HEK293T (cell line): ENCODE results near the gene SYNE3.
A peak's percentile ranks its signal among the peaks of the same experiment; 100 is the strongest.

Source experiments
- CTCF ChIA-PET: fragments of 350-600 bp; formaldehyde crosslinking; extraction: SDS; loops from one replicate; lab custom pipeline; 2021; ENCODE audit warnings: antibody characterized with exemption, inconsistent platforms; lab: Yijun Ruan, JAX
- POLR2A ChIA-PET: fragments of 350-600 bp; formaldehyde crosslinking; extraction: SDS; loops from one replicate; lab custom pipeline; 2020; ENCODE audit warnings: antibody characterized with exemption, inconsistent platforms; lab: Yijun Ruan, JAX
- DNase-seq: peaks from one replicate; pipeline ENCODE4 v3.0.0; 2012; ENCODE audit warnings: mixed read lengths; ENCODE audit errors: extremely low spot score
- ARNT ChIP-seq: fragments of 450-650 bp; IDR thresholded peaks from 2 replicates; pipeline ENCODE4 v1.6.1; 2017; ENCODE audit warnings: mild to moderate bottlenecking
- BHLHE40 ChIP-seq: fragments of 450-650 bp; IDR thresholded peaks from 2 replicates; pipeline ENCODE4 v1.6.1; 2016; ENCODE audit warnings: mild to moderate bottlenecking, moderate library complexity, borderline replicate concordance
- CTBP1 ChIP-seq: fragments of 450-650 bp; IDR thresholded peaks from 2 replicates; pipeline ENCODE4 v1.6.1; 2016; ENCODE audit warnings: borderline replicate concordance
- ELF4 ChIP-seq: fragments of 450-650 bp; IDR thresholded peaks from 2 replicates; pipeline ENCODE4 v1.6.1; 2017; ENCODE audit warnings: antibody characterized with exemption
- FOXA1 ChIP-seq: fragments of 450-650 bp; IDR thresholded peaks from 2 replicates; pipeline ENCODE4 v1.6.1; 2016; ENCODE audit warnings: mild to moderate bottlenecking
- FOXK2 ChIP-seq: fragments of 450-650 bp; IDR thresholded peaks from 2 replicates; pipeline ENCODE4 v1.6.1; 2016; ENCODE audit warnings: mild to moderate bottlenecking
- FOXM1 ChIP-seq: fragments of 450-650 bp; IDR thresholded peaks from 2 replicates; pipeline ENCODE4 v1.6.1; 2017; ENCODE audit warnings: mild to moderate bottlenecking, borderline replicate concordance
- HDGF ChIP-seq: fragments of 450-650 bp; IDR thresholded peaks from 2 replicates; pipeline ENCODE4 v1.6.1; 2017; ENCODE audit warnings: antibody characterized with exemption, borderline replicate concordance
- L3MBTL2 ChIP-seq: fragments of 450-650 bp; conservative IDR thresholded peaks from 2 replicates; pipeline ENCODE4 v1.6.1; 2016; ENCODE audit warnings: mild to moderate bottlenecking
- LEF1 ChIP-seq: fragments of 450-650 bp; IDR thresholded peaks from 2 replicates; pipeline ENCODE4 v1.6.1; 2017; ENCODE audit warnings: mild to moderate bottlenecking, borderline replicate concordance
- NFRKB ChIP-seq: fragments of 450-650 bp; IDR thresholded peaks from 2 replicates; pipeline ENCODE4 v1.6.1; 2016; ENCODE audit warnings: mild to moderate bottlenecking, moderate library complexity
- PKNOX1 ChIP-seq: fragments of 450-650 bp; IDR thresholded peaks from 2 replicates; pipeline ENCODE4 v1.6.1; 2016
- SP1 ChIP-seq: fragments of 450-650 bp; IDR thresholded peaks from 2 replicates; pipeline ENCODE4 v1.6.1; 2017
- SUZ12 ChIP-seq: fragments of 450-650 bp; IDR thresholded peaks from 2 replicates; pipeline ENCODE4 v1.6.1; 2016; ENCODE audit warnings: mild to moderate bottlenecking
- TARDBP ChIP-seq: fragments of 450-650 bp; IDR thresholded peaks from 2 replicates; pipeline ENCODE4 v1.6.1; 2016
- ZNF384 ChIP-seq: fragments of 450-650 bp; IDR thresholded peaks from 2 replicates; pipeline ENCODE4 v1.6.1; 2016

The SYNE3 gene

GRCh38 chr14:95516554-95517181 is at the start of gene SYNE3:
Gene SYNE3, minus strand, starts transcription at chr14:95516650. Its CDS starts 40,829 bp downstream, at chr14:95475821.
- ChIA-PET POLR2A (interaction anchor here (1.3 to 3.7 kb wide), 2 partner anchors 15 to 18 kb away, joined by 4 to 15 read pairs; partner anchors contain the start of gene GLRX5), CTCF (interaction anchor here (0.6 to 1.3 kb wide), 3 partner anchors 64 to 192 kb away, joined by 3 read pairs; no protein-coding TSS in a partner anchor)
- TF ChIP-seq FOXA1 (no peak), ARNT (no peak), LEF1 (no peak), FOXM1 (no peak), SP1 (no peak), BHLHE40 (no peak), ELF4 (no peak), ZNF384 (no peak), FOXK2 (no peak), HDGF (no peak), TARDBP (no peak), PKNOX1 (no peak), CTBP1 (no peak), NFRKB (no peak), L3MBTL2 (no peak), SUZ12 (no peak)
- DNase-seq: peak; percentile 57

- DNase-seq: no peak
- no peak for TF ChIP-seq SUZ12
- TF ChIP-seq FOXA1: no peak
- no peak for TF ChIP-seq NFRKB
- TF ChIP-seq HDGF: no peak
- no peak for TF ChIP-seq BHLHE40
- no peak for TF ChIP-seq PKNOX1
- no peak for TF ChIP-seq SP1
- TF ChIP-seq ELF4: no peak
- no peak for TF ChIP-seq TARDBP
- no peak for TF ChIP-seq ZNF384
- no peak for TF ChIP-seq FOXK2
- TF ChIP-seq ARNT: no peak
- TF ChIP-seq L3MBTL2: no peak
- ChIA-PET POLR2A (no interaction called here), CTCF (interaction anchor here (1.4 kb wide), 1 partner anchor 431 kb away, joined by 9 read pairs; no protein-coding TSS in a partner anchor)
Observed at GRCh38 chr14:95564060-95564459, 47.6 kb upstream of the SYNE3 start.

- POLR2A ChIA-PET: no interaction called here
Observed at GRCh38 chr14:95562892-95563685, 46.6 kb upstream of the SYNE3 start.

GRCh38 chr14:95561001-95561412 is 44.6 kb upstream of the SYNE3 start:
- POLR2A ChIA-PET: no interaction called here
- CTCF ChIA-PET: interaction anchor here (0.9 to 2.4 kb wide), 4 partner anchors 48 to 433 kb away, joined by 3 to 8 read pairs (median 5); no protein-coding TSS in a partner anchor
- no peak for TF ChIP-seq SUZ12
- TF ChIP-seq L3MBTL2: peak; percentile 54; the same call in 1 of the 2 replicates
- DNase-seq: peak; percentile 88

More at GRCh38 chr14:95562892-95563685, 46.6 kb upstream of the SYNE3 start:
- DNase-seq: no peak
- TF ChIP-seq ARNT: no peak
- TF ChIP-seq BHLHE40: no peak
- TF ChIP-seq NFRKB: no peak
- TF ChIP-seq FOXM1: no peak
- CTCF ChIA-PET: interaction anchor here (0.8 to 2.4 kb wide), 4 partner anchors 211 to 508 kb away, joined by 3 to 9 read pairs (median 6); no protein-coding TSS in a partner anchor

- DNase-seq: no peak
- no peak for TF ChIP-seq ELF4
- no peak for TF ChIP-seq ARNT
- TF ChIP-seq TARDBP: no peak
- TF ChIP-seq SP1: no peak
- no peak for TF ChIP-seq CTBP1
- TF ChIP-seq L3MBTL2: no peak
- TF ChIP-seq ZNF384: no peak
- no peak for TF ChIP-seq BHLHE40
- TF ChIP-seq SUZ12: no peak
- no peak for TF ChIP-seq FOXM1
- no peak for TF ChIP-seq NFRKB
- TF ChIP-seq HDGF: no peak
- no peak for TF ChIP-seq FOXK2
- TF ChIP-seq LEF1: no peak
- ChIA-PET POLR2A (no interaction called here), CTCF (interaction anchor here (0.6 to 1.2 kb wide), 8 partner anchors 15 to 436 kb away, joined by 3 to 5 read pairs (median 3); no protein-coding TSS in a partner anchor)
Observed at GRCh38 chr14:95559203-95559602, 42.8 kb upstream of the SYNE3 start.

- no peak for DNase-seq
- POLR2A ChIA-PET: no interaction called here
- CTCF ChIA-PET: interaction anchor here (0.6 kb wide), 1 partner anchor 306 kb away, joined by 3 read pairs; no protein-coding TSS in a partner anchor
- TF ChIP-seq PKNOX1: no peak
- no peak for TF ChIP-seq LEF1
- TF ChIP-seq ARNT: no peak
- TF ChIP-seq NFRKB: no peak
- no peak for TF ChIP-seq BHLHE40
- no peak for TF ChIP-seq L3MBTL2
- TF ChIP-seq FOXK2: no peak
- TF ChIP-seq CTBP1: no peak
- no peak for TF ChIP-seq HDGF
- TF ChIP-seq FOXM1: no peak
Observed at GRCh38 chr14:95557832-95558231, 41.4 kb upstream of the SYNE3 start.
